ENCODE results near the gene DCAF8L2. TPM values are rescaled to one million over a fixed set of nuclear protein-coding genes. Genes with fewer than 3 reads are reported as not detected.
A peak's percentile ranks its signal among the peaks of the same experiment; 100 is the strongest.
"Not testable (repeated sequence)": the region's sequence is repeated elsewhere in the genome, so short reads cannot be mapped to it uniquely, and the experiment has no call there.

DCAF8L2 gene
- total and polyA plus RNA-seq, 4 donors: not detected

GRCh38 chrX:27656581-27656980 is 66.4 kb downstream of the DCAF8L2 start:
- H3K27me3 ChIP-seq (ENCODE audit: control insufficient read depth, insufficient read depth, low read length): peaks cover 4% of the 10 kb centered on the region
- no peaks in the 10 kb centered on the region for H3K36me3 ChIP-seq (ENCODE audit: control insufficient read depth, insufficient read depth, low read length)
- no CpG with 5 or more reads among the region's 1 CpG for WGBS (ENCODE audit: insufficient coverage)

GRCh38 chrX:27660878-27661277 is 70.7 kb downstream of the DCAF8L2 start:
- no peaks in the 10 kb centered on the region for H3K4me1 ChIP-seq (ENCODE audit: control insufficient read depth, insufficient read depth, low read length)
- H3K4me3 ChIP-seq (ENCODE audit: low read depth, low read length): no peak overlapping the region
- H3K27me3 ChIP-seq (ENCODE audit: control insufficient read depth, insufficient read depth, low read length): peaks cover 4% of the 10 kb centered on the region
- no peaks in the 10 kb centered on the region for H3K36me3 ChIP-seq (ENCODE audit: control insufficient read depth, insufficient read depth, low read length)
- no peaks in the 10 kb centered on the region for H3K9me3 ChIP-seq (ENCODE audit: control insufficient read depth, insufficient read depth, low read length)
- H3K27ac ChIP-seq (ENCODE audit: low read depth, low read length): no peak overlapping the region
- DNase-seq (ENCODE audit: low read depth in 4 of 6, low spot score in 6 of 6): no peak

More at GRCh38 chrX:27656581-27656980, 66.4 kb downstream of the DCAF8L2 start:
- DNase-seq (ENCODE audit: low read depth in 4 of 6, low spot score in 6 of 6): no peak
- H3K9me3 ChIP-seq (ENCODE audit: control insufficient read depth, insufficient read depth, low read length): no peaks in the 10 kb centered on the region
- no peak overlapping the region for H3K4me3 ChIP-seq (ENCODE audit: low read depth, low read length)
- no peak overlapping the region for H3K27ac ChIP-seq (ENCODE audit: low read depth, low read length)
- no peaks in the 10 kb centered on the region for H3K4me1 ChIP-seq (ENCODE audit: control insufficient read depth, insufficient read depth, low read length)

DNA sequence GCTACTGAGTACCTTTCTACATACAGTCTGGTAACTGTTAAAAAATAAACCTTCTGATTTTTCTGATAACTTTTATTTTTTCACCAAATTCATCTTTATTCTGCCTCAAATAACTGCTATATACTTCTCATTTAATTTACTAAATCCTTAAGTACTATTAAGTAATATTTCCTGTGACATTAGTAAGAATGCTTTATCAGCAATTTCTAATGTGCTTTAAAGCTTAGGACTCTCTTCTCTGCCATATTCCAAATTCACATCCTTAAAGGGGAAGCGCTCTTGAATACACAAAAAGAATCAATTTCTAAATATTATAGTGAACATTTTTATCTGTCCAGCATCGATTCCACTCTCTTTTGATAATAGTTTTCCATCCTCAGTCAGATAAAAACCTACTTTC is 81.1 kb downstream of the DCAF8L2 start:
- no CpG with 5 or more reads among the region's 2 CpGs for WGBS (ENCODE audit: insufficient coverage)
- no peak for DNase-seq (ENCODE audit: low read depth in 4 of 6, low spot score in 6 of 6)
- H3K4me3 ChIP-seq (ENCODE audit: low read depth, low read length): no peak overlapping the region
- H3K4me1 ChIP-seq (ENCODE audit: control insufficient read depth, insufficient read depth, low read length): no peaks in the 10 kb centered on the region
- no peak overlapping the region for H3K27ac ChIP-seq (ENCODE audit: low read depth, low read length)
- no peaks in the 10 kb centered on the region for H3K27me3 ChIP-seq (ENCODE audit: control insufficient read depth, insufficient read depth, low read length)
- H3K9me3 ChIP-seq (ENCODE audit: control insufficient read depth, insufficient read depth, low read length): no peaks in the 10 kb centered on the region
- no peaks in the 10 kb centered on the region for H3K36me3 ChIP-seq (ENCODE audit: control insufficient read depth, insufficient read depth, low read length)

- Histone ChIP-seq H3K36me3 (ENCODE audit: control insufficient read depth, insufficient read depth, low read length) (no peaks in the 10 kb centered on the region), H3K4me3 (ENCODE audit: low read depth, low read length) (no peak overlapping the region), H3K4me1 (ENCODE audit: control insufficient read depth, insufficient read depth, low read length) (no peaks in the 10 kb centered on the region), H3K27ac (ENCODE audit: low read depth, low read length) (no peak overlapping the region), H3K9me3 (ENCODE audit: control insufficient read depth, insufficient read depth, low read length) (no peaks in the 10 kb centered on the region), H3K27me3 (ENCODE audit: control insufficient read depth, insufficient read depth, low read length) (no peaks in the 10 kb centered on the region)
- no peak for DNase-seq (ENCODE audit: low read depth in 4 of 6, low spot score in 6 of 6)
- 63% methylated on average over 1 of the region's 4 CpGs for WGBS (ENCODE audit: insufficient coverage)
Observed at GRCh38 chrX:27674491-27674890, 84.3 kb downstream of the DCAF8L2 start.

DNA sequence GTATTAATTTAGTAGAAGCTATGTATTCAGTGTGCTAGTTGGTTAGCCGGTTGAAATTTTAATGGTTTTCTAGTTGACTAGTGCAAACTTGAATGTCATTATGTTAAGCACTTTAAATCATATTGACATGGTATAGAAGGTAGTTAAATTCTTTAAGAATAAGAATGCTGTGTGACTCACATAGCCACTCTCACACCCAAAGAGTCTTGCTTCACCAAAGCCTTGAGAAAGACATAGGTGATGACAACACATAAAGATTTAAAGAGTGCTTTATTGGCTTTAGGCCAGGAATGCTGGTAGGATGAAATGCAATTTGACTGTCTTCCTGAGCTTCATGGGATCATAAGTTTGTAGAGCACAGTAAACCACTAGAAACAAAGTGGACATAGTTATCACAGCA is 85.3 kb downstream of the DCAF8L2 start:
- no peak for DNase-seq (ENCODE audit: low read depth in 4 of 6, low spot score in 6 of 6)
- H3K27me3 ChIP-seq (ENCODE audit: control insufficient read depth, insufficient read depth, low read length): no peaks in the 10 kb centered on the region
- no CpG with 5 or more reads among the region's 1 CpG for WGBS (ENCODE audit: insufficient coverage)
- no peaks in the 10 kb centered on the region for H3K4me1 ChIP-seq (ENCODE audit: control insufficient read depth, insufficient read depth, low read length)
- no peak overlapping the region for H3K4me3 ChIP-seq (ENCODE audit: low read depth, low read length)
- H3K36me3 ChIP-seq (ENCODE audit: control insufficient read depth, insufficient read depth, low read length): no peaks in the 10 kb centered on the region
- H3K27ac ChIP-seq (ENCODE audit: low read depth, low read length): no peak overlapping the region
- no peaks in the 10 kb centered on the region for H3K9me3 ChIP-seq (ENCODE audit: control insufficient read depth, insufficient read depth, low read length)

GRCh38 chrX:27679281-27679680 is 89.1 kb downstream of the DCAF8L2 start:
- no peak overlapping the region for H3K4me3 ChIP-seq (ENCODE audit: low read depth, low read length)
- no peak overlapping the region for H3K27ac ChIP-seq (ENCODE audit: low read depth, low read length)
- no peaks in the 10 kb centered on the region for H3K9me3 ChIP-seq (ENCODE audit: control insufficient read depth, insufficient read depth, low read length)
- H3K27me3 ChIP-seq (ENCODE audit: control insufficient read depth, insufficient read depth, low read length): no peaks in the 10 kb centered on the region
- no peaks in the 10 kb centered on the region for H3K36me3 ChIP-seq (ENCODE audit: control insufficient read depth, insufficient read depth, low read length)
- H3K4me1 ChIP-seq (ENCODE audit: control insufficient read depth, insufficient read depth, low read length): no peaks in the 10 kb centered on the region
- DNase-seq (ENCODE audit: low read depth in 4 of 6, low spot score in 6 of 6): peak in 1 of 6 donors; percentile 2
- WGBS (ENCODE audit: insufficient coverage): 91% methylated on average over 1 of the region's 1 CpG

- 57% methylated on average over 1 of the region's 1 CpG for WGBS (ENCODE audit: insufficient coverage)
- H3K36me3 ChIP-seq (ENCODE audit: control insufficient read depth, insufficient read depth, low read length): no peaks in the 10 kb centered on the region
- H3K9me3 ChIP-seq (ENCODE audit: control insufficient read depth, insufficient read depth, low read length): no peaks in the 10 kb centered on the region
- no peak overlapping the region for H3K27ac ChIP-seq (ENCODE audit: low read depth, low read length)
- no peaks in the 10 kb centered on the region for H3K4me1 ChIP-seq (ENCODE audit: control insufficient read depth, insufficient read depth, low read length)
- no peaks in the 10 kb centered on the region for H3K27me3 ChIP-seq (ENCODE audit: control insufficient read depth, insufficient read depth, low read length)
- no peak overlapping the region for H3K4me3 ChIP-seq (ENCODE audit: low read depth, low read length)
- DNase-seq (ENCODE audit: low read depth in 4 of 6, low spot score in 6 of 6): no peak
Observed at GRCh38 chrX:27680726-27681125, 90.6 kb downstream of the DCAF8L2 start.

DNA sequence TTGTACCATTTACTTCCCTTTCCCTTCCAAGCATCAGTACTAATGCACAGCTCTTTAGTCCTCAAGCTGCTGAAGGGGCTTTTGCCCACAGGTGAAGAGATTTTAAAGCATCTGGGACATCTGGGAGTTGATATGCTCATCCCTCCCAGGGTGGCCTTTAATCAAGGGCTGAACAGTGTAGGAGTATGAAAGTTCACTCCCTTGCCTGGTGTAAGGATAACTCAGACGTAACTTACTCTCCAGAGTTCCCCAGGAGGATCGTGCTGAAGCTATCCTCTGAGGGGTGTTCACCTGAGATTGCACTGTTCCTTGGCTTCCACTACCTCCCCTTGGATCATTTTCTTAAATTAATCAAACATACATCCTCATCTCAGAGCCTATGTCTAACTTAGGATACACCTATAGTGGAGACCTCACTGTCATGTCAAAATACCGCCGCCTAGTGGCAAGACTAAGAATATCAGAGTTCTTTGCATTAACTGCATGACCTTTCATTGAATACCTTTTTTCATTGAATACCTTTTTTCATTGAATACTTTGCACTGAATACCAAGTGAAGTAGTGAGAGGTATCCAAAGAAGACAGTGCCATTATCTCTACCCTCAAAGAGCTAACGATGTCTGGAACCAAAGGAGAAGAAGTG is 93.5 kb downstream of the DCAF8L2 start:
- H3K9me3 ChIP-seq (ENCODE audit: control insufficient read depth, insufficient read depth, low read length); H3K27me3 ChIP-seq (ENCODE audit: control insufficient read depth, insufficient read depth, low read length); H3K27ac ChIP-seq (ENCODE audit: low read depth, low read length); H3K4me1 ChIP-seq (ENCODE audit: control insufficient read depth, insufficient read depth, low read length); H3K4me3 ChIP-seq (ENCODE audit: low read depth, low read length); H3K36me3 ChIP-seq (ENCODE audit: control insufficient read depth, insufficient read depth, low read length): not testable (repeated sequence)
- WGBS (ENCODE audit: insufficient coverage): 0% methylated on average over 2 of the region's 5 CpGs
- DNase-seq (ENCODE audit: low read depth in 4 of 6, low spot score in 6 of 6): peak in 2 of 6 donors; percentile 2 to 3

DNA sequence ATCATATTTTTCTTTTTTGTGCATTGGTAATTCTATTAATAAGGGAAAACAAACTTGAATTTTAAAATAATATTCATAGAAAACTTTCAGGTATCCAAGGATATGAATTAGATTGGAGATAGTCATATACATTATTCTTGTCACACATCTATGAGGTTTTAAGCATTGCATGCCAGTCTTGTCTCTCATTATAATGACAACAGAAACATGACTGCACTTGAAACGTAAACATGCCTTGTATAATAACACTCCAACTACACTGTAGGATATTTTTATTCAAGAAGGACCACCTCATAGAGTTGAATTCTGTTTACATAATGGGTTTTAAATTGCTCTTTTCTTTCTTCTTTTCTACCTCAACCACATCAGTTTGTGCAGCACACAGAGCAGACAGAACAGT is 104.5 kb downstream of the DCAF8L2 start:
- no CpG with 5 or more reads among the region's 1 CpG for WGBS (ENCODE audit: insufficient coverage)
- DNase-seq (ENCODE audit: low read depth in 4 of 6, low spot score in 6 of 6): no peak
- no peak overlapping the region for H3K27ac ChIP-seq (ENCODE audit: low read depth, low read length)
- no peaks in the 10 kb centered on the region for H3K27me3 ChIP-seq (ENCODE audit: control insufficient read depth, insufficient read depth, low read length)
- no peaks in the 10 kb centered on the region for H3K4me1 ChIP-seq (ENCODE audit: control insufficient read depth, insufficient read depth, low read length)
- H3K4me3 ChIP-seq (ENCODE audit: low read depth, low read length): no peak overlapping the region
- H3K9me3 ChIP-seq (ENCODE audit: control insufficient read depth, insufficient read depth, low read length): no peaks in the 10 kb centered on the region
- no peaks in the 10 kb centered on the region for H3K36me3 ChIP-seq (ENCODE audit: control insufficient read depth, insufficient read depth, low read length)

- Histone ChIP-seq H3K27me3 (ENCODE audit: control insufficient read depth, insufficient read depth, low read length) (no peaks in the 10 kb centered on the region), H3K9me3 (ENCODE audit: control insufficient read depth, insufficient read depth, low read length) (peaks cover 5% of the 10 kb centered on the region), H3K36me3 (ENCODE audit: control insufficient read depth, insufficient read depth, low read length) (no peaks in the 10 kb centered on the region), H3K27ac (ENCODE audit: low read depth, low read length) (no peak overlapping the region), H3K4me1 (ENCODE audit: control insufficient read depth, insufficient read depth, low read length) (no peaks in the 10 kb centered on the region), H3K4me3 (ENCODE audit: low read depth, low read length) (no peak overlapping the region)
- DNase-seq (ENCODE audit: low read depth in 4 of 6, low spot score in 6 of 6): peak in 1 of 6 donors; percentile 63
- no CpG with 5 or more reads among the region's 1 CpG for WGBS (ENCODE audit: insufficient coverage)
Observed at GRCh38 chrX:27706526-27706925, 116.4 kb downstream of the DCAF8L2 start.

Measured in spinal cord (tissue), 10 donors.